ENCODE data around the gene TM4SF18.
"Not testable (repeated sequence)": the region's sequence is repeated elsewhere in the genome, so short reads cannot be mapped to it uniquely, and the experiment has no call there.

Gene TM4SF18

GRCh38 chr3:149368674-149369497, 35.5 kb upstream of the TM4SF18 start:
- no peak for DNase-seq

- no peak for DNase-seq
These were observed 34.8 kb upstream of the TM4SF18 start for GRCh38 chr3:149368201-149368673.

- no peak for DNase-seq
These were observed 33.8 kb upstream of the TM4SF18 start for GRCh38 chr3:149366941-149367840.

- no peak for DNase-seq
These were observed 32.6 kb upstream of the TM4SF18 start for GRCh38 chr3:149366031-149366430.

GRCh38 chr3:149364624-149365023, 31.2 kb upstream of the TM4SF18 start:
- DNase-seq, result no peak

GRCh38 chr3:149363053-149363452, 29.6 kb upstream of the TM4SF18 start:
- DNase-seq, result no peak

- DNase-seq, result no peak
These were observed 28.9 kb upstream of the TM4SF18 start for GRCh38 chr3:149362366-149362765.

- no peak for DNase-seq
These were observed 23.2 kb upstream of the TM4SF18 start for GRCh38 chr3:149356630-149357029.

GRCh38 chr3:149356044-149356592, 22.7 kb upstream of the TM4SF18 start:
- no peak for DNase-seq

GRCh38 chr3:149353581-149354184, 20.2 kb upstream of the TM4SF18 start:
- no peak for DNase-seq

GRCh38 chr3:149352556-149352955, 19.1 kb upstream of the TM4SF18 start:
- peak in 21 of 58 donors; percentile 2 to 50 (median 22) for DNase-seq

- no peak for DNase-seq
These were observed 10.5 kb upstream of the TM4SF18 start for GRCh38 chr3:149343951-149344350.

GRCh38 chr3:149342413-149343380, 9.3 kb upstream of the TM4SF18 start:
- DNase-seq, result no peak

GRCh38 chr3:149340310-149340933, 7.0 kb upstream of the TM4SF18 start:
- DNase-seq, result no peak

GRCh38 chr3:149339931-149340309, 6.5 kb upstream of the TM4SF18 start:
- no peak for DNase-seq

- not testable (repeated sequence) for DNase-seq
These were observed 4.0 kb upstream of the TM4SF18 start for GRCh38 chr3:149337486-149337885.

GRCh38 chr3:149336925-149337324, 3.5 kb upstream of the TM4SF18 start:
- DNase-seq, result no peak

GRCh38 chr3:149332771-149333170, 665 bp downstream of the TM4SF18 start:
- DNase-seq, result no peak

- no peak for DNase-seq
These were observed 1.1 kb downstream of the TM4SF18 start for GRCh38 chr3:149332227-149332765.
